GM12864 (cell line): ENCODE data around the gene SLBP.

ENCODE experiments used
- DNase-seq: peaks from one replicate; pipeline ENCODE4 v3.0.0-alpha.2; 2011; ENCODE audit warnings: low read depth
- H3K4me3 ChIP-seq: 2 replicates; pipeline ENCODE4 v1.5.1; 2011; ENCODE audit warnings: mild to moderate bottlenecking, low read depth, low read length, control low read depth
- TF ChIP-seq, protein P1 (sequence below): IDR thresholded peaks from 2 replicates; pipeline ENCODE4 v1.5.1; 2011; ENCODE audit warnings: low read depth, mild to moderate bottlenecking, moderate library complexity, low read length, control low read depth, inconsistent platforms; ENCODE audit errors: missing control alignments

The SLBP gene

DNA sequence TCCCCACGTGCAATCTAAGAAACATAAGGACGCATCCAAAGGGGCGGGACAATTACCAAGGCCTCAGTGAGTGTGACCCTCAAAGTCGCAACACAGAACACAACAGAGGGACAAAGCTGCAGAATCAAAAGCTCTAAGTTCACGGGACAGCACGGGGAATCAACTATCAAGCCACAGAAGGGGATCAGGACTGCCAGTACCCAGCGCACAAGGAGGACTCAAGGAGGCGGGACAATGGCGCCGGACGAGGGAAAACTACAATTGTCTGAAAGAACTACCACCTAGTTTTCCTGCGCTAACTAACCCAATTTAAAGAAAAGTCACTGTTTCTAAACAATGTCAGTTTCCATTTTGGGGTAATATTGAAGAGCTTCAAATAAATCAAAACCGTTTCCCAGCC lies 29.3 kb downstream of the SLBP start:
- TF ChIP-seq, protein P1, sequence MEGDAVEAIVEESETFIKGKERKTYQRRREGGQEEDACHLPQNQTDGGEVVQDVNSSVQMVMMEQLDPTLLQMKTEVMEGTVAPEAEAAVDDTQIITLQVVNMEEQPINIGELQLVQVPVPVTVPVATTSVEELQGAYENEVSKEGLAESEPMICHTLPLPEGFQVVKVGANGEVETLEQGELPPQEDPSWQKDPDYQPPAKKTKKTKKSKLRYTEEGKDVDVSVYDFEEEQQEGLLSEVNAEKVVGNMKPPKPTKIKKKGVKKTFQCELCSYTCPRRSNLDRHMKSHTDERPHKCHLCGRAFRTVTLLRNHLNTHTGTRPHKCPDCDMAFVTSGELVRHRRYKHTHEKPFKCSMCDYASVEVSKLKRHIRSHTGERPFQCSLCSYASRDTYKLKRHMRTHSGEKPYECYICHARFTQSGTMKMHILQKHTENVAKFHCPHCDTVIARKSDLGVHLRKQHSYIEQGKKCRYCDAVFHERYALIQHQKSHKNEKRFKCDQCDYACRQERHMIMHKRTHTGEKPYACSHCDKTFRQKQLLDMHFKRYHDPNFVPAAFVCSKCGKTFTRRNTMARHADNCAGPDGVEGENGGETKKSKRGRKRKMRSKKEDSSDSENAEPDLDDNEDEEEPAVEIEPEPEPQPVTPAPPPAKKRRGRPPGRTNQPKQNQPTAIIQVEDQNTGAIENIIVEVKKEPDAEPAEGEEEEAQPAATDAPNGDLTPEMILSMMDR = no peak
- no peak for DNase-seq
- H3K4me3 ChIP-seq = no peak overlapping the region; the same call in 1 of the 2 replicates

DNA sequence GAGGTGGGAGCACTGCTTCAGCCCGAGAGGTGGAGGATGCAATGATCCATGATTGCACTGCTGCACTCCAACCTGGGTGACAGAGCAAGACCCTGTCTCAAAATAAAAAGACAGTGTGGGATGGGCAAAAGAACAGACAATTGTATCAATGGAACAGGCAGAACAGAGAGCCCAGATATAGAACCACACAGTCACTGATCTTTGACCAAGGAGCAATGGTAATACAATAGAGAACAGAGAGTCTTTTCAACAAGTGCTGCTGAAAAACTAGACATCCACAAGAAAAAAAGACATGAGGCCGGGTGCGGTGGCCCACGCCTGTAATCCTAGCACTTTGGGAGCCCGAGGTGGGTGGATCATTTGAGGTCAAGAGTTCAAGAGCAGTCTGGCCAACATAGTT lies 33.9 kb downstream of the SLBP start:
- DNase-seq = no peak
- TF ChIP-seq, protein P1 = no peak
- no peak overlapping the region for H3K4me3 ChIP-seq

DNA sequence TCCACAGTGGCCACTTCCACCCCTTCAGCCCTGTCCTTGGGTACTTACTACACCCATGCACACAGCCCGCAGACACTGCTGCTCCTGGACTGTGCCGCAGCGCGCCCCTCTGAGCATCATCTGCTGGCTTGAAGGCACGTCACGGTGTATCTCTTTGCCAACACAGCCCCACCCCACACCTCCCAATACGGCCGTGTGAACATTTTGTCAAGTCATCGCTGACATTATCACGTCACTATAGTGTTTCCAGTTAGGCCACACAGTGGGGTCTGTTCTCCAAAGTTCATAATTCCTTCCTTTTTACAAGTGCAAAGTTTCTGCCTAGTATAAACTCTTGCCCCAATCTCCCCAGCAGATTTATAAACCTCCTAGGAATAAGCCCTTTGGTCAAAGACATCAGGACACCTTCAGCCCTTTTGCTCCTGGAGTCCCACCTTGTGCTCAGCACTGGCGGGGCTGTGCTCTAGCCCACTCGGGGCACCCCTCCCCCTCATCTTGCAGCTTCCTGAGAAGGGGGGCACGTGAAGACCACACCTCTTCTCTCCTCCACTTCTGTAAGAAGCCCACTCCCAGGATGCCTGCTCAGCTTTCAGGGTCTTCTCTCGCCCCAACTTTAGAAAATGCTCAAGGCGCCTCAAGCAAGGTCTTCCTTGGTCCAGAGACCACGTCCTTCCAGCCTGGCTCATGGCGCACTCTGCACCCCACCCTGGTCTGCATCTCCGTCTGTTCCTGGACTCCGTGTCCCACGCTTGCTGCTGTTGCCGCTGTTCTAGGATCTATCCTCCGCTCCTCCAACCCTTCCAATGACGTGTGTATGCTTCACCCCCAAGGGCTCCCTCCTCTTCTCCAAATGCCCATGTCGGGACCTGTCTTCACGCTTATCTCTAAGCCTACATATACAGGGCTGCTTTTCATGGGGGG lies 35.3 kb downstream of the SLBP start:
- no peak for DNase-seq
- TF ChIP-seq, protein P1 = no peak

DNA sequence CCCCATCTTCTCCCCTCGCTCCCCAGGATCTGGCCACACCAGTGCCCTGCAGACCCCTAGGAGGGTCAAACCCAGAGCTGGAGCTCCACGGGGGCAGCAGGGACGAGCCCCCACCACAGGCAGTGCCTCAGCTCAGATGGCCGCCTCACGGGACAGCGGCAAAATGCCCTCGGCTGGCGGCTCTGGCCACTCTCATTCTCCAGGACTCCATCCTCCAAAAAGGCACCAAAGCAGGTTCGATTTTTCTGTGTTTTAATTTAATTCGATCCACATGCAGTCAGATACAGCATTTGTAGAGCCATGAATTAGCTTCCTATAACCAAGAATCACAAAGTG lies 36.3 kb downstream of the SLBP start:
- TF ChIP-seq, protein P1 = no peak
- no peak overlapping the region for H3K4me3 ChIP-seq
- DNase-seq = no peak

More for the DNA sequence above, 35.3 kb downstream of the SLBP start:
- no peak overlapping the region for H3K4me3 ChIP-seq

DNA sequence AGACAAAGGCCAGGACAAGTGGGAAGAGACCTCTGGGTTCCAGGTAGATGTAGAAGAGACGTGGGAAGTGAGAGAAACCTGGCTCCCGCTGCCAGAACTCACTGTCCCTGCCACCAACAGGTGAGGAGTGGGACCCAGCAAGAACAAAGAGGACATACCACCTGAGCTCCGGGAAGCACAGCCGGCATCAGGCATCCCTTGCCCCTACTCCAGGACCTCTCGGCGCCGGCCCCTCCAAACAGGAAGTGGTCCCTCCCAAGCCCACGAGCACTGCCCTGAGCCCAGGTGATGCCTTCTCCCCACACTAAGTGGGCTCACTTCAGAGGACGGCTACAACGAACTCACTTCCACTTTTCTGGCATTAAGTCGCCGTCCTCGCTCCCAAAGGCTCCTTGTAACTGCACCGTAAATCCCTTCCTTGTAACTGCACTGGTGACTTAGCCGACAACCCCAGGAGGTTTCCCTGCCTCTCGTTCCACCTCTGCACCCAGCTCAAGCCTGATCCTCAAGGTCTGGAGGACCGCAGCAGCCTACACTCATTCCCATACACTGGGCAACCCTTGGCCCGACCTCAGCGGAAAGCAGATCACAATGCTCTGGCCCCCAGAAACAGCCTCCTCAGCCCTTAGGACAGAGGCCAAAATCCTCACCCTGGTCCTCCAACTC lies 36.9 kb downstream of the SLBP start:
- DNase-seq = no peak
- TF ChIP-seq, protein P1 = no peak
- no peak overlapping the region for H3K4me3 ChIP-seq

DNA sequence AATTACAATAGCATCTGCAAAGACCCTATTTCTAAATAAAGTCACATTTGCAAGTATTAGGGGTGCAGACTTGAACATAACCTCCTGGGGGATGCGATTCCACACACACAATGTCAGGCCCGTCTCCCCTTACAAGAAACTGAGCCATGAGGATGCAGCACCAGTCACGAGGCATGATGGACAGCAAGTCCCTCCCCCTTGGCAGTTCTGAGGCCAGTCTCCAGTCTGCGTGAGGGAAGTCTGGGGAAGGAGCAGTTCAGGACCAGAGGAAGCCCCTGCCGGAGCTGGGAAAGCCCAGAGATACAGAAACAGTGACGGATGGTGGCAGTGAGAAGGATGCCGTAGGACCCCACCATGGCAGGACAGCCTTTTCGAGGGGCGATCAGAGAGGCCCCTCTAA lies 37.4 kb downstream of the SLBP start:
- no peak for DNase-seq
- TF ChIP-seq, protein P1 = no peak
- no peak overlapping the region for H3K4me3 ChIP-seq
